Suprapubic skin (tissue), 4 donors: ENCODE data around the gene ZFP64.

Experiments used
- CTCF ChIP-seq, 2 donors: fragments of 200-600 bp in 1 of 2; fragments of 450-650 bp in 1 of 2; sonication (generic) in 1 of 2; IDR thresholded peaks; one replicate each; pipeline ENCODE4 v1.5.1; 2016 to 2019; ENCODE audit warnings: antibody characterized with exemption in 2 of 2, mild to moderate bottlenecking in 1 of 2, moderate library complexity in 1 of 2
- EP300 ChIP-seq: sonication (generic); formaldehyde crosslinking; IDR thresholded peaks from one replicate; pipeline ENCODE4 v1.6.1; 2017; ENCODE audit warnings: antibody characterized with exemption
- POLR2A ChIP-seq, 2 donors: fragments of 450-650 bp; IDR thresholded peaks; one replicate each; pipeline ENCODE4 v1.6.1; 2017; ENCODE audit warnings: antibody characterized with exemption in 2 of 2, mild to moderate bottlenecking in 2 of 2, moderate library complexity in 2 of 2
- POLR2AphosphoS5 ChIP-seq, 3 donors: sonication (generic); formaldehyde crosslinking; IDR thresholded peaks; one replicate each; pipeline ENCODE4 v1.6.1; 2017; ENCODE audit warnings: antibody characterized with exemption in 3 of 3

- TF ChIP-seq CTCF (IDR thresholded peaks at IDR 0.05) (no peak), POLR2A (IDR thresholded peaks at IDR 0.05) (no peak), EP300 (no peak), POLR2AphosphoS5 (IDR thresholded peaks at IDR 0.05) (no peak)
Observed at GRCh38 chr20:52204136-52204535, 12.6 kb upstream of the ZFP64 start.
